ENCODE results near the gene STX1B.

Gene STX1B

GRCh38 chr16:30980023-30980371 lies 30.4 kb downstream of the STX1B start:
- DNase-seq (ENCODE audit: low read depth in 2 of 3, low spot score in 1 of 3): no peak

- no peak for DNase-seq (ENCODE audit: low read depth in 2 of 3, low spot score in 1 of 3)
Measured at GRCh38 chr16:30979170-30980022, 31.0 kb downstream of the STX1B start.

GRCh38 chr16:30977502-30977901 lies 32.9 kb downstream of the STX1B start:
- DNase-seq (ENCODE audit: low read depth in 2 of 3, low spot score in 1 of 3): no peak

- no peak for DNase-seq (ENCODE audit: low read depth in 2 of 3, low spot score in 1 of 3)
Measured at GRCh38 chr16:30976486-30976885, 34.0 kb downstream of the STX1B start.

GRCh38 chr16:30974348-30974747 lies 36.1 kb downstream of the STX1B start:
- no peak for DNase-seq (ENCODE audit: low read depth in 2 of 3, low spot score in 1 of 3)

GRCh38 chr16:30972872-30973271 lies 37.6 kb downstream of the STX1B start:
- no peak for DNase-seq (ENCODE audit: low read depth in 2 of 3, low spot score in 1 of 3)

GRCh38 chr16:30971298-30971697 lies 39.1 kb downstream of the STX1B start:
- DNase-seq (ENCODE audit: low read depth in 2 of 3, low spot score in 1 of 3): no peak

GRCh38 chr16:30969246-30969842 lies 41.1 kb downstream of the STX1B start:
- DNase-seq (ENCODE audit: low read depth in 2 of 3, low spot score in 1 of 3): no peak

GRCh38 chr16:30967795-30968194 lies 42.6 kb downstream of the STX1B start:
- no peak for DNase-seq (ENCODE audit: low read depth in 2 of 3, low spot score in 1 of 3)

- no peak for DNase-seq (ENCODE audit: low read depth in 2 of 3, low spot score in 1 of 3)
Measured at GRCh38 chr16:30966033-30966619, 44.3 kb downstream of the STX1B start.

GRCh38 chr16:30965436-30965835 lies 45.0 kb downstream of the STX1B start:
- DNase-seq (ENCODE audit: low read depth in 2 of 3, low spot score in 1 of 3): no peak

GRCh38 chr16:30964574-30965226 lies 45.7 kb downstream of the STX1B start:
- DNase-seq (ENCODE audit: low read depth in 2 of 3, low spot score in 1 of 3): no peak

- no peak for DNase-seq (ENCODE audit: low read depth in 2 of 3, low spot score in 1 of 3)
Measured at GRCh38 chr16:30963925-30964511, 46.4 kb downstream of the STX1B start.

- no peak for DNase-seq (ENCODE audit: low read depth in 2 of 3, low spot score in 1 of 3)
Measured at GRCh38 chr16:30961384-30961783, 49.1 kb downstream of the STX1B start.

GRCh38 chr16:30958175-30959079 lies 52.0 kb downstream of the STX1B start:
- peak in 1 of 3 donors; percentile 20 for DNase-seq (ENCODE audit: low read depth in 2 of 3, low spot score in 1 of 3)

GRCh38 chr16:30957456-30958174 lies 52.8 kb downstream of the STX1B start, which contains the start of gene SETD1A:
SETD1A (plus strand) TSS chr16:30957754; CDS start chr16:30958732, 978 bp downstream.
- DNase-seq (ENCODE audit: low read depth in 2 of 3, low spot score in 1 of 3): peak; percentile 95 to 98 (median 96)

- DNase-seq (ENCODE audit: low read depth in 2 of 3, low spot score in 1 of 3): peak; percentile 84 to 93 (median 91)
Measured at GRCh38 chr16:30956601-30957455, 53.6 kb downstream of the STX1B start.

- no peak for DNase-seq (ENCODE audit: low read depth in 2 of 3, low spot score in 1 of 3)
Measured at GRCh38 chr16:30954993-30955392, 55.4 kb downstream of the STX1B start.

All from stimulated activated CD4-positive, alpha-beta T cell treated with anti-CD3 and anti-CD28 coated beads, Interleukin-12 subunit alpha, Interleukin-12 subunit beta, amount 100 ng/mL, for 48 hours (primary cell).